Endothelial cell of umbilical vein (primary cell): Measurements from ENCODE around the gene KLRG1. TPM values are rescaled to one million over a fixed set of nuclear protein-coding genes. Genes with fewer than 3 reads are reported as not detected.

Source experiments
- BruUV-seq: library from RNA; stranded (reverse); fragments of 400-500 nt; replicated peaks from 2 replicates; lab custom pipeline; 2021; lab: Mats Ljungman, UMichigan
- CTCF ChIA-PET: fragments of 300-600, 350-600 bp; sonication (Branson Sonifier 250); formaldehyde crosslinking; loops from one replicate; lab custom pipeline; 2021; ENCODE audit warnings: antibody characterized with exemption, inconsistent platforms; lab: Charles Lee
- POLR2A ChIA-PET: fragments of 300-600, 350-600 bp; sonication (Branson Sonifier 250); formaldehyde crosslinking; loops from one replicate; lab custom pipeline; 2021; ENCODE audit warnings: antibody characterized with exemption, inconsistent platforms; lab: Charles Lee
- DNase-seq: peaks from one replicate; pipeline ENCODE4 v3.0.0-alpha.2; 2011; ENCODE audit warnings: low read depth, low spot score
- FAIRE-seq: peaks from 2 replicates; lab custom pipeline; 2011; peaks lifted over from hg19 to GRCh38; lab: Jason Lieb, UNC
- H2AFZ ChIP-seq: 2 replicates; pipeline ENCODE4 v1.6.0; 2012; ENCODE audit warnings: low read depth, low read length, control low read depth, inconsistent platforms
- H3K27ac ChIP-seq: 2 replicates; pipeline ENCODE4 v1.5.1; 2011; ENCODE audit warnings: low read depth, mild to moderate bottlenecking, control low read depth, low read length, moderate library complexity; ENCODE audit not compliant: insufficient read depth
- H3K27me3 ChIP-seq, 2 experiments: 2 replicates each; pipeline versions ENCODE4 v1.6.0 to v1.6.1; 2011; ENCODE audit warnings: low read length in 2 of 2, mixed read lengths in 1 of 2; ENCODE audit not compliant: control insufficient read depth in 2 of 2, insufficient read depth in 2 of 2
- H3K36me3 ChIP-seq, 2 experiments: 2 replicates in 1 of 2; 3 replicates in 1 of 2; pipeline ENCODE4 v1.5.1; 2011; ENCODE audit warnings: low read length in 2 of 2, mild to moderate bottlenecking in 1 of 2, moderate library complexity in 1 of 2; ENCODE audit not compliant: control insufficient read depth in 2 of 2, insufficient read depth in 2 of 2; ENCODE audit errors: extremely low read depth in 1 of 2
- H3K4me1 ChIP-seq: 3 replicates; pipeline ENCODE4 v1.5.1; 2011; ENCODE audit warnings: mild to moderate bottlenecking, low read length; ENCODE audit not compliant: control insufficient read depth, insufficient read depth; ENCODE audit errors: extremely low read depth
- H3K4me2 ChIP-seq: 2 replicates; pipeline ENCODE4 v1.6.1; 2011; ENCODE audit warnings: low read length, control low read depth, mixed read lengths; ENCODE audit not compliant: insufficient read depth
- H3K4me3 ChIP-seq, 3 experiments: fragments of 200-600 bp in 1 of 3; sonication (generic), shearing (Covaris generic) in 1 of 3; replicated peaks in 1 of 3; 2 replicates each; pipeline ENCODE4 v1.5.1; 2011 to 2016; ENCODE audit warnings: control low read depth in 3 of 3, low read length in 3 of 3, mild to moderate bottlenecking in 2 of 3, inconsistent platforms in 1 of 3, low read depth in 1 of 3, moderate library complexity in 1 of 3; ENCODE audit not compliant: insufficient read depth in 1 of 3
- H3K79me2 ChIP-seq: 2 replicates; pipeline ENCODE4 v1.6.0; 2012; ENCODE audit warnings: low read length, inconsistent platforms; ENCODE audit not compliant: control insufficient read depth, insufficient read depth
- H3K9ac ChIP-seq: replicated peaks from 2 replicates; pipeline ENCODE3; 2011; ENCODE audit warnings: low read length, control low read depth; ENCODE audit not compliant: insufficient read depth; ENCODE audit errors: extremely low read depth
- H3K9me1 ChIP-seq: replicated peaks from 3 replicates; pipeline ENCODE4 v1.6.0; 2011; ENCODE audit warnings: mild to moderate bottlenecking, low read length; ENCODE audit not compliant: control insufficient read depth, insufficient read depth; ENCODE audit errors: extremely low read depth
- H3K9me3 ChIP-seq: replicated peaks from 2 replicates; pipeline ENCODE4 v1.5.1; 2012; ENCODE audit warnings: low read length, inconsistent platforms; ENCODE audit not compliant: control insufficient read depth, insufficient read depth
- H4K20me1 ChIP-seq: replicated peaks from 2 replicates; pipeline ENCODE3; 2011; ENCODE audit warnings: mild to moderate bottlenecking, low read length; ENCODE audit not compliant: control insufficient read depth, insufficient read depth; ENCODE audit errors: extremely low read depth
- EZH2 ChIP-seq: IDR thresholded peaks from 2 replicates; pipeline ENCODE4 v1.6.1; 2012; ENCODE audit warnings: borderline replicate concordance, low read depth, mild to moderate bottlenecking, moderate library complexity, low read length, inconsistent platforms; ENCODE audit not compliant: severe bottlenecking
- FOS ChIP-seq: IDR thresholded peaks from 2 replicates; pipeline ENCODE4 v1.6.1; 2011; ENCODE audit warnings: mild to moderate bottlenecking, low read length, moderate library complexity, borderline replicate concordance; ENCODE audit not compliant: insufficient read depth
- GATA2 ChIP-seq: IDR thresholded peaks from 2 replicates; pipeline ENCODE4 v1.7.0; 2011; ENCODE audit warnings: low read depth, mild to moderate bottlenecking, moderate library complexity, mixed read lengths, low read length; ENCODE audit not compliant: insufficient read length, insufficient read depth
- JUN ChIP-seq: IDR thresholded peaks from 2 replicates; pipeline ENCODE4 v1.6.1; 2011; ENCODE audit warnings: borderline replicate concordance, low read depth; ENCODE audit not compliant: insufficient read length, insufficient read depth
- MYC ChIP-seq: IDR thresholded peaks from one replicate; pipeline ENCODE4 v1.6.1; 2011; ENCODE audit warnings: mild to moderate bottlenecking, low read depth, low read length
- POLR2A ChIP-seq: IDR thresholded peaks from 2 replicates; pipeline ENCODE4 v1.6.1; 2012; ENCODE audit warnings: low read depth, mild to moderate bottlenecking, control low read depth, low read length
- POLR2AphosphoS5 ChIP-seq: IDR thresholded peaks from 2 replicates; pipeline ENCODE4 v1.6.1; 2012; ENCODE audit warnings: low read depth, mild to moderate bottlenecking, control low read depth, low read length, moderate library complexity; ENCODE audit not compliant: insufficient read depth
- dilution Hi-C: fragments of 300-500 bp; cut with MboI; formaldehyde crosslinking; loops from one replicate; pipeline ENCODE4 v1.15.0; 2019; ENCODE audit warnings: low sequenced_read_pairs; ENCODE audit not compliant: extremely low pct_ligation_motif_present
- intact Hi-C: fragments of 100-400 bp; cut with micrococcal nuclease; formaldehyde crosslinking; loops from one replicate; pipeline ENCODE4 v1.10.0; 2022
- polyA plus RNA-seq, 4 experiments: library from polyadenylated mRNA; depleted of rRNA in 3 of 4; stranded (reverse) in 3 of 4; unstranded in 1 of 4; fragments of >200 nt; gene quantifications; 2 replicates each; pipeline versions ENCODE4 v1.2.1 to v1.2.3, GENCODE V29; 2011 to 2012; ENCODE audit warnings: missing spikeins in 1 of 4
- total RNA-seq: library from RNA; stranded (reverse); gene quantifications from 2 replicates; pipeline ENCODE4 v1.2.3, GENCODE V29; 2021
- TF ChIP-seq, protein P1 (sequence below): IDR thresholded peaks from 2 replicates; pipeline ENCODE4 v1.6.1; 2011; ENCODE audit not compliant: insufficient read depth, insufficient read length
- TF ChIP-seq, protein P2 (sequence below), 2 donors: IDR thresholded peaks; 1 replicate in 1 of 2; 2 replicates in 1 of 2; pipeline ENCODE4 v1.5.1; 2011; ENCODE audit warnings: low read length in 2 of 2, mild to moderate bottlenecking in 2 of 2, moderate library complexity in 2 of 2, control low read depth in 1 of 2, inconsistent platforms in 1 of 2, low read depth in 1 of 2; ENCODE audit not compliant: insufficient read depth in 1 of 2; ENCODE audit errors: extremely low read depth in 1 of 2

Gene KLRG1
- total and polyA plus RNA-seq, 2 donors (not counting 3 experiments of a cell fraction or from before 2014, with no cell fraction given): 4.4 to 15.9 TPM

DNA sequence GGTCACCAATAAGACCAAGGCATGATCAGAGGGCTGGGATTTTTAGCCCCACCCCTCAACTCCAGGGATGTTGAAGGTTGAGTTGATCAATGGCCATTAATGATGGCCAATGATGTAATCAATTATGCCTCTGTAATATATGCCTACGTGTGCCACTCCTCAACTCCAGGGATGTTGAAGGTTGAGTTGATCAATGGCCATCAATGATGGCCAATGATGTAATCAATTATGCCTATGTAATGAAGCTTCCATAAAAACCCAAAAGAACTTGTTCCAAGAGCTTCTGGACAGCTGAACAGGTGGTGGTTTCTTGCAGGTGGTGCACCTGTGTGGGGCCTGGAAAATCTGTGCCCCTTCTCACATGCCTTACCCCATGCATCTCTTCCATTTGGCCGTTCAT, 33.2 kb downstream of the KLRG1 start:
- H3K79me2 ChIP-seq: no peaks in the 10 kb centered on the region
- H3K9me3 ChIP-seq: no peaks in the 10 kb centered on the region
- no TSS peak for BruUV-seq
- no peaks in the 10 kb centered on the region for H3K9me1 ChIP-seq
- ChIA-PET POLR2A (no interaction called here), CTCF (no interaction called here)
- no peak for FAIRE-seq
- no peak overlapping the region for H3K4me3 ChIP-seq
- H3K4me2 ChIP-seq: no peak overlapping the region
- H3K27ac ChIP-seq: no peak overlapping the region
- no peak overlapping the region for H2AFZ ChIP-seq
- dilution Hi-C loops (no loop called here), intact Hi-C loops (no loop called here)
- H3K27me3 ChIP-seq: no peaks in the 10 kb centered on the region
- TF ChIP-seq EZH2 (no peak), JUN (no peak), POLR2AphosphoS5 (no peak), FOS (no peak), POLR2A (no peak), MYC (no peak), GATA2 (no peak)
- TF ChIP-seq, protein P1, sequence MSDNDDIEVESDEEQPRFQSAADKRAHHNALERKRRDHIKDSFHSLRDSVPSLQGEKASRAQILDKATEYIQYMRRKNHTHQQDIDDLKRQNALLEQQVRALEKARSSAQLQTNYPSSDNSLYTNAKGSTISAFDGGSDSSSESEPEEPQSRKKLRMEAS: no peak
- TF ChIP-seq, protein P2, sequence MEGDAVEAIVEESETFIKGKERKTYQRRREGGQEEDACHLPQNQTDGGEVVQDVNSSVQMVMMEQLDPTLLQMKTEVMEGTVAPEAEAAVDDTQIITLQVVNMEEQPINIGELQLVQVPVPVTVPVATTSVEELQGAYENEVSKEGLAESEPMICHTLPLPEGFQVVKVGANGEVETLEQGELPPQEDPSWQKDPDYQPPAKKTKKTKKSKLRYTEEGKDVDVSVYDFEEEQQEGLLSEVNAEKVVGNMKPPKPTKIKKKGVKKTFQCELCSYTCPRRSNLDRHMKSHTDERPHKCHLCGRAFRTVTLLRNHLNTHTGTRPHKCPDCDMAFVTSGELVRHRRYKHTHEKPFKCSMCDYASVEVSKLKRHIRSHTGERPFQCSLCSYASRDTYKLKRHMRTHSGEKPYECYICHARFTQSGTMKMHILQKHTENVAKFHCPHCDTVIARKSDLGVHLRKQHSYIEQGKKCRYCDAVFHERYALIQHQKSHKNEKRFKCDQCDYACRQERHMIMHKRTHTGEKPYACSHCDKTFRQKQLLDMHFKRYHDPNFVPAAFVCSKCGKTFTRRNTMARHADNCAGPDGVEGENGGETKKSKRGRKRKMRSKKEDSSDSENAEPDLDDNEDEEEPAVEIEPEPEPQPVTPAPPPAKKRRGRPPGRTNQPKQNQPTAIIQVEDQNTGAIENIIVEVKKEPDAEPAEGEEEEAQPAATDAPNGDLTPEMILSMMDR (IDR thresholded peaks at IDR 0.05; ENCODE audit: extremely low read depth in 1 of 2, insufficient read depth in 1 of 2, low read depth in 1 of 2, low read length in 2 of 2): no peak
- no peaks in the 10 kb centered on the region for H4K20me1 ChIP-seq
- H3K9ac ChIP-seq: no peak overlapping the region
- no peaks in the 10 kb centered on the region for H3K4me1 ChIP-seq
- no peak for DNase-seq
- H3K36me3 ChIP-seq: no peaks in the 10 kb centered on the region
